ENCODE results near the gene GPR17. TPM values are rescaled to one million over a fixed set of nuclear protein-coding genes. Genes with fewer than 3 reads are reported as not detected.

Gene GPR17
- total and polyA plus RNA-seq, 4 donors: 0.03 to 0.14 (median 0.07) TPM; not detected in 1

DNA sequence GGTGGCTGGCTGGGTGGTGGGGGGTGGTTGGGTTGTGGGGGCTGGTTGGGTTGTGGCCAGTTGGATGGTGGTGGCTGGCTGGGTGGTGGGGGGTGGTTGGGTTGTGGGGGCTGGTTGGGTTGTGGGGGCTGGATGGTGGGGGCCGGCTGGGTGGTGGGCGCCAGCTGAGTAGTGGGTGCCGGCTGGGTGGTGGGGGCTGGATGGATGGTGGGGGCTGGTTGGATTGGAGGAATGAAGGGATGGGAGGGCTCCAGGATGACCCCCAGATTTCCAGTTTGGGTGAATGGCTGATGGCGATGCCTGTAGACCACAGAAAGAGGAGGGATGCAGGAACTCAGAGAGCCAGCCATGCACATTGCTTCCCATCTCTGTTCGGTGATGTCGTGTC lies 26.8 kb upstream of the GPR17 start (continued):
- no peak for TF ChIP-seq HNF4A (conservative IDR thresholded peaks at IDR 0.05)
- TF ChIP-seq RAD21 (IDR thresholded peaks at IDR 0.05): no peak
- no peak for TF ChIP-seq ZBTB33 (IDR thresholded peaks at IDR 0.05)

- no peak overlapping the region for H3K27ac ChIP-seq (ENCODE audit: low read depth in 1 of 2, low read length in 2 of 2)
- no peak for DNase-seq (ENCODE audit: low spot score)
- TF ChIP-seq FOXA1 (IDR thresholded peaks at IDR 0.05): no peak
- TF ChIP-seq, protein P1, sequence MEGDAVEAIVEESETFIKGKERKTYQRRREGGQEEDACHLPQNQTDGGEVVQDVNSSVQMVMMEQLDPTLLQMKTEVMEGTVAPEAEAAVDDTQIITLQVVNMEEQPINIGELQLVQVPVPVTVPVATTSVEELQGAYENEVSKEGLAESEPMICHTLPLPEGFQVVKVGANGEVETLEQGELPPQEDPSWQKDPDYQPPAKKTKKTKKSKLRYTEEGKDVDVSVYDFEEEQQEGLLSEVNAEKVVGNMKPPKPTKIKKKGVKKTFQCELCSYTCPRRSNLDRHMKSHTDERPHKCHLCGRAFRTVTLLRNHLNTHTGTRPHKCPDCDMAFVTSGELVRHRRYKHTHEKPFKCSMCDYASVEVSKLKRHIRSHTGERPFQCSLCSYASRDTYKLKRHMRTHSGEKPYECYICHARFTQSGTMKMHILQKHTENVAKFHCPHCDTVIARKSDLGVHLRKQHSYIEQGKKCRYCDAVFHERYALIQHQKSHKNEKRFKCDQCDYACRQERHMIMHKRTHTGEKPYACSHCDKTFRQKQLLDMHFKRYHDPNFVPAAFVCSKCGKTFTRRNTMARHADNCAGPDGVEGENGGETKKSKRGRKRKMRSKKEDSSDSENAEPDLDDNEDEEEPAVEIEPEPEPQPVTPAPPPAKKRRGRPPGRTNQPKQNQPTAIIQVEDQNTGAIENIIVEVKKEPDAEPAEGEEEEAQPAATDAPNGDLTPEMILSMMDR (IDR thresholded peaks at IDR 0.05; ENCODE audit: low read depth, low read length, missing input control): no peak
- no peak for TF ChIP-seq HNF4A (conservative IDR thresholded peaks at IDR 0.05)
- TF ChIP-seq NR2F2 (IDR thresholded peaks at IDR 0.05): no peak
- TF ChIP-seq ATF3 (IDR thresholded peaks at IDR 0.05): no peak
- TF ChIP-seq, protein P2, sequence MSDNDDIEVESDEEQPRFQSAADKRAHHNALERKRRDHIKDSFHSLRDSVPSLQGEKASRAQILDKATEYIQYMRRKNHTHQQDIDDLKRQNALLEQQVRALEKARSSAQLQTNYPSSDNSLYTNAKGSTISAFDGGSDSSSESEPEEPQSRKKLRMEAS (IDR thresholded peaks at IDR 0.05): no peak
- no peak for TF ChIP-seq HNF4G (IDR thresholded peaks at IDR 0.05)
- no peaks in the 10 kb centered on the region for H3K9me3 ChIP-seq (ENCODE audit: control insufficient read depth in 4 of 4, low read length in 3 of 4)
- H3K9ac ChIP-seq (ENCODE audit: low read depth in 1 of 2, low read length in 2 of 2): no peak overlapping the region
- H3K4me1 ChIP-seq (ENCODE audit: control insufficient read depth in 4 of 4, insufficient read depth in 4 of 4, low read length in 3 of 4): no peaks in the 10 kb centered on the region
- 84% methylated on average over 16 of the region's 16 CpGs for WGBS
- no peaks in the 10 kb centered on the region for H3K27me3 ChIP-seq (ENCODE audit: control insufficient read depth in 4 of 4, insufficient read depth in 4 of 4, low read length in 3 of 4)
- H3K36me3 ChIP-seq (ENCODE audit: control insufficient read depth in 4 of 4, insufficient read depth in 3 of 4, low read depth in 1 of 4, low read length in 3 of 4): no peaks in the 10 kb centered on the region
- H3K4me3 ChIP-seq (ENCODE audit: low read depth in 1 of 3, low read length in 3 of 3): no peak overlapping the region
Measured at GRCh38 chr2:127619877-127620705, 25.9 kb upstream of the GPR17 start.

DNA sequence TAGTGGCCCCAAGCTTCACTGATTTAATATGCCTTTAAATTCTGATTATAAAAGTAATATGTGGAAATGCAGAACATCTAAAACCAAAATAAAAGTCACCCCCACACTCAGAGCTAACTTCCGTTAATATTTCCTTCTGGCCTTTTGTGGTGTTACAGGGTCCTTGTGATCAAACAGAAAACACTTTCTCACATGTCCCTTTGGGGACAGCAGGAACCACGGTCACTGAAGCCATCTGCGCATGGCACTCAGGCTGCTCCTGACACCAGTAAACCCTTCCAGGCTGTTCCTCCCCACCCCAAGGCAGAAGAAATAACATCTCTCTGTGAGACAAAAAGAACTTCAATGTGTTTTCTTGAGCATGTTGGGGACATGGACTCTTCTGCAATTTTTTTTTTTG lies 25.1 kb upstream of the GPR17 start:
- Histone ChIP-seq H3K9ac (ENCODE audit: low read depth in 1 of 2, low read length in 2 of 2) (no peak overlapping the region), H3K9me3 (ENCODE audit: control insufficient read depth in 4 of 4, low read length in 3 of 4) (no peaks in the 10 kb centered on the region), H3K4me1 (ENCODE audit: control insufficient read depth in 4 of 4, insufficient read depth in 4 of 4, low read length in 3 of 4) (no peaks in the 10 kb centered on the region), H3K36me3 (ENCODE audit: control insufficient read depth in 4 of 4, insufficient read depth in 3 of 4, low read depth in 1 of 4, low read length in 3 of 4) (no peaks in the 10 kb centered on the region), H3K4me3 (ENCODE audit: low read depth in 1 of 3, low read length in 3 of 3) (no peak overlapping the region), H3K27me3 (ENCODE audit: control insufficient read depth in 4 of 4, insufficient read depth in 4 of 4, low read length in 3 of 4) (no peaks in the 10 kb centered on the region), H3K27ac (ENCODE audit: low read depth in 1 of 2, low read length in 2 of 2) (no peak overlapping the region)
- TF ChIP-seq, protein P1 (IDR thresholded peaks at IDR 0.05; ENCODE audit: low read depth, low read length, missing input control): no peak
- TF ChIP-seq JUND (IDR thresholded peaks at IDR 0.05) (no peak), TAF1 (conservative IDR thresholded peaks at IDR 0.05) (no peak), FOXA1 (IDR thresholded peaks at IDR 0.05) (no peak), EGR1 (IDR thresholded peaks at IDR 0.05; ENCODE audit: low read depth in 2 of 2) (no peak), HNF4G (IDR thresholded peaks at IDR 0.05) (no peak), FOXA2 (IDR thresholded peaks at IDR 0.05) (no peak), ATF3 (IDR thresholded peaks at IDR 0.05) (no peak), GABPA (IDR thresholded peaks at IDR 0.05 in 1 of 2, conservative IDR thresholded peaks at IDR 0.05 in 1 of 2) (no peak), RXRA (IDR thresholded peaks at IDR 0.05) (no peak), ZBTB33 (IDR thresholded peaks at IDR 0.05) (no peak), HNF4A (conservative IDR thresholded peaks at IDR 0.05) (no peak), NR2F2 (IDR thresholded peaks at IDR 0.05) (no peak)
- TF ChIP-seq, protein P2 (IDR thresholded peaks at IDR 0.05): no peak
- no peak for DNase-seq (ENCODE audit: low spot score)
- 69% methylated on average over 3 of the region's 3 CpGs for WGBS

Measured in liver (tissue), 9 donors.